GM19397 (cell line): ENCODE data around the gene DNAJC4.

ENCODE experiments used
- ATAC-seq: cut with Tn5 transposase; IDR thresholded peaks from one replicate; pipeline ENCODE4 v1.9.1; 2021; ENCODE audit warnings: mild to moderate bottlenecking, moderate library complexity; ENCODE audit not compliant: unreplicated experiment

DNAJC4 gene

GRCh38 chr11:64208086-64208795, 22.1 kb upstream of the DNAJC4 start:
- no peak for ATAC-seq

DNA sequence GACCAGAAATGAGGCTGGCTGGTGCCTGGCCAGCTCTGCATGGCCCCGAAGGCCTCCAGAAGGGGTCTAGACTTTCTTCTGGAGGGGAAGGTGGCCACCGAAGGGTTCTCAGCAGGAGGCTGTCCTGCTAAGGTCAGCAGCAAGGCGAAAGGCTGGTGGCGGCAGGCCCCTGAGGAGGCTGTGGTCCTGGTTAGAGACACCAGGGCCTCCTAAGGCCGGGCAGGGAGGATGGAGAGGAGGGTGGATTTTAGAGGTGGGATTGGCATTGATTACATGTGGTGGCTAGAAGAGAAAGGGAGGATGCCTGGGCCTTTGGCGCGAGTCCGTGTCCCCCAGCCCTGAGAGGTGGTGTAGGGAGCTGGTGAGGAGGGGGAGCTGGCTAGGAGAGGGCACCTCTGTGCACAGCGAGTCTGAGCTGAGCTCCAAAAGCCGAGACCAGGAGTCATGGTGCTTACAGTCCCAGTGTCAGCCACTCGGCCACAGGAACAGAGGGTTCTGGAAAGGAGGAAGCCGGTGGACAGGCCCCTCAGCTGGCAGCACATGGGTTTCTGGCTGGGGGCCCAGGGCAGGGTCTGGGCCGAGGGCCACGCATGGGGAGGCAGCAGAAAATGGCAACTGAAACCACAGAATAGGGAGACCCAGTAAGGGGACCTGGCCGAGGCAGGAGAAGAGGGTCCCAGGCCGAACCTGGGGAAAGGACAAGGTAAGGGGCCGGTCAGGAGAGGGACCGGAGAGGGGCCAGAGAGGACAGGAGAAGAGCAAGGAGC, 21.4 kb upstream of the DNAJC4 start:
- no peak for ATAC-seq

- ATAC-seq: no peak
These were observed 20.8 kb upstream of the DNAJC4 start for GRCh38 chr11:64209563-64209843.

- no peak for ATAC-seq
These were observed 19.9 kb upstream of the DNAJC4 start for GRCh38 chr11:64210301-64211020.

- ATAC-seq: no peak
These were observed 19.0 kb upstream of the DNAJC4 start for GRCh38 chr11:64211181-64211872.

DNA sequence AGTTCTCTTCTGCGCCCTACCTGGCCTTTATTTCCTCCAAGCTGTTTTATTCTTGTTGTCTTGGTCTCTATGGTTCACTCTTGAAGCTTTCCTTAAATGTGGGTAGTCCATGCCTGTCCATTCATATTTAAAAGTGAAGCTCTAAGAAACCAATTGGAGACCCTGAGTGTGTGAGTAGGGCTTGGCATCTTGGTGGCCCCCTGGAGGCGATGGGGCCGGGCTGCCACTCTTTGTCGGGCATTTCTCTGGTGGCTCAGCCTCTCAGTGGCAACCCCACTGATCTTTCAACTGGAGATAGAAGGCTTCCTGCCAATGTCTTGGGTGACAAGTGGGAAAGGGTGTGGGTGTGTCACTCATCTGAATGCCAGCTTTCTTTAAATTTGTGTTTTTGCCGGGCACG, 13.5 kb upstream of the DNAJC4 start:
- ATAC-seq: no peak

DNA sequence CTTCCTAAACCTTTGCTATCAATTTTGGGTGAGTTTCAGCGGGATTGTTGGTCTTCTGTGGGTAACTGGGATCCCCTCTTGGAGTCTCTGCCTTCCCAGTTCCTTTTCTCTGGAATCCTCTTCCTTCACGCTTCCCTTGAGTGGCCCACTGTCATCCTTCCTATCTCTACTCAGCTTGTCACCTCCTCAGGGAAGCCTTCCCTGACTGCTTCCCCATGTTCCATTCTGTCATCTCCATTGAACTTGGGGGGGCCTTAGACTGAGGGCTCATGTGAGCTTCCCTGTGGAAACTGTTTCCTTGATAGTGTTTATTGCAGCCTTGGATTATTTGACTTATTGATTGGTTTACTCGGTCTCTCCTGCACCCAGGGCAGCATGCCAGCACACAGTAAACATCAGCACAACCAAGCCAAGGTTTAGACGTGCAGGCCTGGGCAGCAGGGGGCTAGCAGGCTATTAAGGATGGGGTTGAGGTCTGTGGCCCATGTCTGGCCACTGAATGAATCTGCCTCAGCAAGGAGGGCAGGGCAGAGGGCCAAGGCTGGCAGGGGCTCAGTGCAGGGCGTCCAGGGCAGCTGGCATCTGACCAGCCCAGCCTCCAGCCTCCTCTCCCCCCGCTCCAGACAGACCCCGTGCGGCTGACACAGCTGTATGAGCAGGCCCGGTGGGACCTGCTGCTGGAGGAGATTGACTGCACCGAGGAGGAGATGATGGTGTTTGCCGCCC, 11.6 kb upstream of the DNAJC4 start:
- no peak for ATAC-seq

- ATAC-seq: no peak
These were observed 11.0 kb upstream of the DNAJC4 start for GRCh38 chr11:64219354-64219684.

DNA sequence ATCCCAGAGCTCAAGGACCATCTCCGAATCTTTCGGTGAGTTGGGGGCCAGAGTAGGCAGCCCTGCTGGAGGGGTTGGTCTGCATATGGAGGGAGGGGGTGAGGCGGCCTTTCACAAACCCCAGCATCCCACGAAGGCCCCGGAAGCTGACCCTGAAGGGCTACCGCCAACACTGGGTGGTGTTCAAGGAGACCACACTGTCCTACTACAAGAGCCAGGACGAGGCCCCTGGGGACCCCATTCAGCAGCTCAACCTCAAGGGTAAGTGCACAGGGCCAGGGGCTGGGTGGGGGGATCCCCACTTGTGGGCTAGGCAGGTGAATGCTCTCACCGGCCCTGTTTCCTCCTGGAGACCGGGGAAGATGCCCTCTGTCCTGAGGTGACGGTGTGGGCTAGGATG, 10.6 kb upstream of the DNAJC4 start:
- ATAC-seq: no peak

GRCh38 chr11:64220271-64220670, 10.1 kb upstream of the DNAJC4 start:
- no peak for ATAC-seq

DNA sequence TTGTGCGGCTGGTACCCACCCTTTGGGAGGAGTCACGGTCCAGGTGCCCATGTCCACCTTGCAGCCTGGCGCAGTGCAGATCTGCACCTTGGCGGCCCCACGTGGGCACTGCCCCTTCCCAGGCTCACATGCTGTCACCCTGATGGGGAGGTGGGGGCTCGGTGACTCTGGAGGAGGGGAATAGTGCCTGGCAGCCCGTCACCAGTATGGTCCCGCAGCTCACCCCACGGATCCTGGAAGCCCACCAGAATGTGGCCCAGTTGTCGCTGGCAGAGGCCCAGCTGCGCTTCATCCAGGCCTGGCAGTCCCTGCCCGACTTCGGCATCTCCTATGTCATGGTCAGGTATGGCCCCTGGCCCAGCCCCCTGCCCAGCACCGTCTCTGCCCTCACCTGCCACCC, 9.6 kb upstream of the DNAJC4 start:
- ATAC-seq: no peak

DNA sequence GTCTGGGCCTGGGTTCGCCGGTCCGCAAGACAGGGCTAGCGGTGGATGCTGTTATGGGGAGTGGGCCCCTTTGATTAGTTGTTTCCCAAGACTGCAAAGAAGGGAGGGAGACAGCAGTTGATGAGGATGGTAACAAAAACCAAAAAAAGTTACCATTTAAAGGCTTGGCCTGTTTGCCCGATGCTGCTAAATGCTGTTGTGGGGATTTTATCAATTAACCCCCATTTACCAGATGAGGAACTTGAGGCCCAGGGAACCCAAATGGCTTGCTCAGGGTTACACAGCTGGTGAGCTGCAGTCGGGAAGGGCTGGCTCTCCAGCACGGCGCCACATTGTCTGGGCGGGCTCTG, 7.7 kb upstream of the DNAJC4 start:
- no peak for ATAC-seq

GRCh38 chr11:64223001-64223651, 7.2 kb upstream of the DNAJC4 start:
- ATAC-seq: no peak

GRCh38 chr11:64224151-64224890, 6.0 kb upstream of the DNAJC4 start:
- ATAC-seq: no peak

DNA sequence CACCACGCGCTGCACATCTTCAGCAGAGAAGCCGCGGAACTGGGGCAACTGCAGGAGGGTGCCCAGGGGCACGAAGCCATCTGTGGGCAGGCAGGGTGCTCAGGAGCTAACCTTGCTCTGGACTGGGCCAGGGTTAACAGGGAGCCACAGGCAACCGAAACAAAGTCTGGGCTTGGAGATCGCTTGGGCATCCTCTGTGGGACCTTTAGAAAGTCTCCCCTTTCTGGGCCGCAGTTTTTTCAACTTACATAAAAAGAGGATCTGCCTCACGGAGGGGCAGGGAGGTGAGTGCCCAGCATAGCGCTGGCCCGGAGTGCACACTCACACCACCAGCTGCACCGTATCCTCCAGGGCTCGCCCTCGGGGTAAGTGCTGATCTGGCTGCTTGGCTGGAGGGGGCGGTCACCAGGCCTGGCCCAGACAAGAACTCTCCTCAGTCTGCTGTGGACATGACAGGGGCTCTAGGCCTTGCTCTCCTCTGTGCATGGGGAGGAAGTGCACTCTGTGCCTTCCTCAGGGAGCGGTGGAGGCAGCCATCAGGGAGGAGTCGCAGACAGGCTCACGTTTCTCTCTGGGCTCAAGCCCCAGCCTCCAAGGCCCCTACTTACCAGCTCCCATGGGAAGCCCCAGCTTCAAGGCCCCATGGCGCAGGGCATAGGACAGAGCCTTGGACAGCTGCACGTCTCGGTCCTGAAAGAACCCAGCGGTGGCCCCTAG, 5.3 kb upstream of the DNAJC4 start:
- no peak for ATAC-seq

GRCh38 chr11:64225608-64226506, 4.5 kb upstream of the DNAJC4 start, which contains the start of the genes NUDT22 and TRPT1:
NUDT22 (plus strand) TSS chr11:64226274; CDS start chr11:64226653, 379 bp downstream.
TRPT1 (minus strand) TSS chr11:64226186; CDS start chr11:64225860, 326 bp downstream.
- ATAC-seq: peak; percentile 50

- ATAC-seq: peak; percentile 8
These were observed 3.8 kb upstream of the DNAJC4 start for GRCh38 chr11:64226507-64227051.
